ENCODE measurements around the gene LRCH1.

- TF ChIP-seq EZH2phosphoT487 (IDR thresholded peaks at IDR 0.05) = no peak
- no peak for TF ChIP-seq CTCF (IDR thresholded peaks at IDR 0.05)
These were observed 182.5 kb downstream of the LRCH1 start for GRCh38 chr13:46735425-46735824.
